ENCODE results near the gene SLC5A4.

The SLC5A4 gene

DNA sequence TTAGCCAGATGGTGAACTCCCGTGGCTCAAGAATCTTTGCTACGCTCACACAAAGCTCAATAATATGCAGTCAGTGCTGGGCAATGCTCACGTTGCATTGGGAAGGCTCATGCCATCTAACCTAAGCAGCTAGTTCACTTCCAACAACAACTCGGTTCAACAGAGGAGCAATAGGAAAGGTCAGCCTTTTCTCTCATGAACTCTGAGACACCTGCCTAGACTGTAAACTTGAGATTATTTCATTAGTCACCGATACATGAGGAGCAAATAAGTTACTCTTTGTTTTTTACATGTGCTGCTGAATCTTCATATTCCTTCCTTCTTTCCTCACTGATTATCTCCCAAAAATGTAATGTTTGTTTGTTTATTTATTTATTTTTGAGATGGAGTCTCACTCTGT, 9.0 kb downstream of the SLC5A4 start:
- Histone ChIP-seq H3K4me2 (ENCODE audit: low read length, poor library complexity, severe bottlenecking) (no peak overlapping the region), H4K8ac (ENCODE audit: low read length) (no peak overlapping the region), H3K18ac (ENCODE audit: low read depth in 1 of 2, low read length in 2 of 2) (no peak overlapping the region), H3K4me3 (ENCODE audit: insufficient read depth in 1 of 2, low read depth in 1 of 2, low read length in 2 of 2) (no peak overlapping the region), H2BK5ac (ENCODE audit: low read depth, low read length, poor library complexity, severe bottlenecking) (no peak overlapping the region), H2BK120ac (ENCODE audit: low read depth, low read length) (no peak overlapping the region), H3K4ac (ENCODE audit: low read depth in 1 of 2, low read length in 2 of 2) (no peak overlapping the region), H4K91ac (ENCODE audit: low read length) (no peak overlapping the region), H3K27me3 (ENCODE audit: control insufficient read depth in 1 of 2, insufficient read depth in 1 of 2, low read length in 2 of 2) (peaks cover 0 to 16% of the 10 kb centered on the region in 2 experiments), H3K27ac (ENCODE audit: low read length, poor library complexity, severe bottlenecking) (no peak overlapping the region), H3K9me3 (ENCODE audit: control insufficient read depth, low read length) (no peaks in the 10 kb centered on the region), H3K14ac (ENCODE audit: low read length in 2 of 2) (no peak overlapping the region), H3K4me1 (ENCODE audit: control insufficient read depth, insufficient read depth, low read depth, low read length) (no peaks in the 10 kb centered on the region), H3K36me3 (ENCODE audit: control insufficient read depth in 1 of 2, insufficient read depth in 2 of 2, low read depth in 1 of 2, low read length in 2 of 2) (no peaks in the 10 kb centered on the region), H2BK15ac (ENCODE audit: low read depth, poor library complexity, severe bottlenecking) (no peak overlapping the region), H2AFZ (ENCODE audit: low read depth, low read length) (no peak overlapping the region), H2AK5ac (ENCODE audit: low read length, severe bottlenecking) (no peak overlapping the region), H2BK12ac (ENCODE audit: low read length in 2 of 2) (no peak overlapping the region), H3K23ac (ENCODE audit: low read length in 2 of 2) (no peak overlapping the region), H3K79me1 (replicated peaks; ENCODE audit: low read length, poor library complexity, severe bottlenecking) (no peaks in the 10 kb centered on the region), H3K9ac (ENCODE audit: low read length) (no peak overlapping the region)
- 72% methylated on average over 4 of the region's 5 CpGs for WGBS
- DNase-seq: no peak

DNA sequence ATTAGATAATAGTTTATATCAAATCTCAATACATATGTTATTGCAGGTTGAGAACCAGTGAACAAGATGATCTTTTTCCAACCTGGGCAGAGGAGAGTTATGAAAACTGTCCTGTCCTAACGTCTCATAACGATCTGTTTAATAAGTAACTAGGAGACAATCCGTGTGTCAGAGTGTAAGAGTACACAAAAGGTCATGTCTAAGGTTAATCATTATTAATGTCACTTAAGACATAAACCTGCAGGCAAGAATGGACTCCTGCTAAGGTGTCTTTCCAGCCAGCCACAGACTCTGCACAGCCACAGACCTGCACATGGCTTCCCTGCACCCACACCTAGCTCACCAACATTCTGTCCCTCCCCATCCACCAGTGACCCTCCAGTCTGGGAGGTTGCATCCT, 10.1 kb downstream of the SLC5A4 start:
- Histone ChIP-seq H3K27ac (ENCODE audit: low read length, poor library complexity, severe bottlenecking) (no peak overlapping the region), H3K79me1 (replicated peaks; ENCODE audit: low read length, poor library complexity, severe bottlenecking) (no peaks in the 10 kb centered on the region), H3K23ac (ENCODE audit: low read length in 2 of 2) (no peak overlapping the region), H4K8ac (ENCODE audit: low read length) (no peak overlapping the region), H3K9me3 (ENCODE audit: control insufficient read depth, low read length) (no peaks in the 10 kb centered on the region), H3K36me3 (ENCODE audit: control insufficient read depth in 1 of 2, insufficient read depth in 2 of 2, low read depth in 1 of 2, low read length in 2 of 2) (no peaks in the 10 kb centered on the region), H3K4me3 (ENCODE audit: insufficient read depth in 1 of 2, low read depth in 1 of 2, low read length in 2 of 2) (no peak overlapping the region), H4K91ac (ENCODE audit: low read length) (no peak overlapping the region), H3K4ac (ENCODE audit: low read depth in 1 of 2, low read length in 2 of 2) (no peak overlapping the region), H3K18ac (ENCODE audit: low read depth in 1 of 2, low read length in 2 of 2) (no peak overlapping the region), H2BK5ac (ENCODE audit: low read depth, low read length, poor library complexity, severe bottlenecking) (no peak overlapping the region), H3K4me1 (ENCODE audit: control insufficient read depth, insufficient read depth, low read depth, low read length) (no peaks in the 10 kb centered on the region), H2AFZ (ENCODE audit: low read depth, low read length) (no peak overlapping the region), H2BK120ac (ENCODE audit: low read depth, low read length) (no peak overlapping the region), H3K27me3 (ENCODE audit: control insufficient read depth in 1 of 2, insufficient read depth in 1 of 2, low read length in 2 of 2) (peaks cover 0 to 21% of the 10 kb centered on the region in 2 experiments), H3K14ac (ENCODE audit: low read length in 2 of 2) (no peak overlapping the region), H2AK5ac (ENCODE audit: low read length, severe bottlenecking) (no peak overlapping the region), H3K4me2 (ENCODE audit: low read length, poor library complexity, severe bottlenecking) (no peak overlapping the region), H2BK12ac (ENCODE audit: low read length in 2 of 2) (no peak overlapping the region), H2BK15ac (ENCODE audit: low read depth, poor library complexity, severe bottlenecking) (no peak overlapping the region), H3K9ac (ENCODE audit: low read length) (no peak overlapping the region)
- no peak for DNase-seq
- 79% methylated on average over 3 of the region's 3 CpGs for WGBS

DNA sequence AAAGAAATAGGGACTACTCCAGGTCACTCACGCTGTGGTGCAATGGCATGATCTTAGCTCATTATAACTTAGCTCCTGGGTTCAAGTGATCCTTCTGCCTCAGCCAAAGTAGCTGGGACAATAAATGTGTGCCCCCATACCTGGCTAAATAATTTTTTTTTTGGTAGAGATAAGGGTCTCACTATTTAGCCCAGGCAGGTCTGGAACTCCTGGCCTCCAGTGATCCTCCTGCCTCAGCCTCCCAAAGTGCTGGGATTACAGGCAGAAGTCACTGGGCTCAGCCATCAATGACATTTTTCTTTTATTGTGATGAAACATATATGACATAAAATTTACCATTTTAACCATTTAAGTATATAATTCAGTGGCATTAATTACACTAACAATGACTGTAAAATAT, 10.6 kb downstream of the SLC5A4 start:
- no peaks in the 10 kb centered on the region for H3K9me3 ChIP-seq (ENCODE audit: control insufficient read depth, low read length)
- H3K9ac ChIP-seq (ENCODE audit: low read length): no peak overlapping the region
- H3K4me2 ChIP-seq (ENCODE audit: low read length, poor library complexity, severe bottlenecking): no peak overlapping the region
- peaks cover 0 to 20% of the 10 kb centered on the region in 2 experiments for H3K27me3 ChIP-seq (ENCODE audit: control insufficient read depth in 1 of 2, insufficient read depth in 1 of 2, low read length in 2 of 2)
- H4K8ac ChIP-seq (ENCODE audit: low read length): no peak overlapping the region
- DNase-seq: no peak
- H3K4me1 ChIP-seq (ENCODE audit: control insufficient read depth, insufficient read depth, low read depth, low read length): no peaks in the 10 kb centered on the region
- WGBS: 100% methylated on average over 1 of the region's 1 CpG
- H2AFZ ChIP-seq (ENCODE audit: low read depth, low read length): no peak overlapping the region
- no peak overlapping the region for H3K27ac ChIP-seq (ENCODE audit: low read length, poor library complexity, severe bottlenecking)
- H3K4me3 ChIP-seq (ENCODE audit: insufficient read depth in 1 of 2, low read depth in 1 of 2, low read length in 2 of 2): no peak overlapping the region
- H3K79me1 ChIP-seq (replicated peaks; ENCODE audit: low read length, poor library complexity, severe bottlenecking): no peaks in the 10 kb centered on the region
- H3K4ac ChIP-seq (ENCODE audit: low read depth in 1 of 2, low read length in 2 of 2): no peak overlapping the region
- H3K36me3 ChIP-seq (ENCODE audit: control insufficient read depth in 1 of 2, insufficient read depth in 2 of 2, low read depth in 1 of 2, low read length in 2 of 2): no peaks in the 10 kb centered on the region
- no peak overlapping the region for H4K91ac ChIP-seq (ENCODE audit: low read length)
- no peak overlapping the region for H2BK5ac ChIP-seq (ENCODE audit: low read depth, low read length, poor library complexity, severe bottlenecking)
- no peak overlapping the region for H2BK15ac ChIP-seq (ENCODE audit: low read depth, poor library complexity, severe bottlenecking)
- no peak overlapping the region for H3K23ac ChIP-seq (ENCODE audit: low read length in 2 of 2)
- H3K14ac ChIP-seq (ENCODE audit: low read length in 2 of 2): no peak overlapping the region
- no peak overlapping the region for H3K18ac ChIP-seq (ENCODE audit: low read depth in 1 of 2, low read length in 2 of 2)
- no peak overlapping the region for H2BK12ac ChIP-seq (ENCODE audit: low read length in 2 of 2)
- no peak overlapping the region for H2BK120ac ChIP-seq (ENCODE audit: low read depth, low read length)
- no peak overlapping the region for H2AK5ac ChIP-seq (ENCODE audit: low read length, severe bottlenecking)

DNA sequence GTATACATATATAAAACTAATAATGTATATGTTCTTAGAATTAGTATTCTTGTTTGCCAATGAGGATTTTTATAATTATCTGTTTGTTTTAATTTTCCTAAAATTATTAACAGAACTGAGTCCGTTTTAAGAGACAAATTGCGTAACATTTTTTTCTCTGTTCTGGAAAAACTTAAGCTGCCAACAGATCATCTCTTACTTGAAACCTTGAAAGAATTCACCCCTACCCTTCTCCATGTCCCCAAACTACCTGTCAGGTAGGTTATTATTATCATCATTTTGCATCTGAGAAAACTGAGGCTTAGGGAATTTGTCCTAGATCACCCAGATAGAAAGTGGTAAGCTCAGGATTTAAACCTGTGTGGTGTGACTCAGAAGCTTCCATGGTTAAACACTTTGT, 14.7 kb downstream of the SLC5A4 start:
- H2BK15ac ChIP-seq (ENCODE audit: low read depth, poor library complexity, severe bottlenecking): no peak overlapping the region
- no peak overlapping the region for H2BK12ac ChIP-seq (ENCODE audit: low read length in 2 of 2)
- no peak overlapping the region for H3K23ac ChIP-seq (ENCODE audit: low read length in 2 of 2)
- H3K36me3 ChIP-seq (ENCODE audit: control insufficient read depth in 1 of 2, insufficient read depth in 2 of 2, low read depth in 1 of 2, low read length in 2 of 2): no peaks in the 10 kb centered on the region
- no peak overlapping the region for H3K18ac ChIP-seq (ENCODE audit: low read depth in 1 of 2, low read length in 2 of 2)
- no peaks in the 10 kb centered on the region for H3K4me1 ChIP-seq (ENCODE audit: control insufficient read depth, insufficient read depth, low read depth, low read length)
- no peak overlapping the region for H4K8ac ChIP-seq (ENCODE audit: low read length)
- H3K4me3 ChIP-seq (ENCODE audit: insufficient read depth in 1 of 2, low read depth in 1 of 2, low read length in 2 of 2): no peak overlapping the region
- no peak overlapping the region for H2BK5ac ChIP-seq (ENCODE audit: low read depth, low read length, poor library complexity, severe bottlenecking)
- H3K14ac ChIP-seq (ENCODE audit: low read length in 2 of 2): no peak overlapping the region
- no peak overlapping the region for H3K4me2 ChIP-seq (ENCODE audit: low read length, poor library complexity, severe bottlenecking)
- H2BK120ac ChIP-seq (ENCODE audit: low read depth, low read length): no peak overlapping the region
- 80% methylated on average over 1 of the region's 2 CpGs for WGBS
- DNase-seq: no peak
- no peak overlapping the region for H3K4ac ChIP-seq (ENCODE audit: low read depth in 1 of 2, low read length in 2 of 2)
- H3K79me1 ChIP-seq (replicated peaks; ENCODE audit: low read length, poor library complexity, severe bottlenecking): no peaks in the 10 kb centered on the region
- H3K27ac ChIP-seq (ENCODE audit: low read length, poor library complexity, severe bottlenecking): no peak overlapping the region
- H3K9me3 ChIP-seq (ENCODE audit: control insufficient read depth, low read length): no peaks in the 10 kb centered on the region
- no peak overlapping the region for H2AFZ ChIP-seq (ENCODE audit: low read depth, low read length)
- H2AK5ac ChIP-seq (ENCODE audit: low read length, severe bottlenecking): no peak overlapping the region
- H3K27me3 ChIP-seq (ENCODE audit: control insufficient read depth in 1 of 2, insufficient read depth in 1 of 2, low read length in 2 of 2): peaks cover 6 to 32% of the 10 kb centered on the region in 2 experiments
- no peak overlapping the region for H4K91ac ChIP-seq (ENCODE audit: low read length)
- no peak overlapping the region for H3K9ac ChIP-seq (ENCODE audit: low read length)
